B cell (primary cell): Measurements from ENCODE around the gene HIPK3. TPM values are rescaled to one million over a fixed set of nuclear protein-coding genes. Genes with fewer than 3 reads are reported as not detected.

Experiments
- ATAC-seq: fragments of 200-7000 bp; cut with Tn5 transposase; one replicate; pipeline ENCODE4 v1.10.0; 2021; ENCODE audit warnings: low read depth, mild to moderate bottlenecking, moderate number of reproducible peaks, moderate library complexity
- CTCF ChIA-PET: fragments of 350-600 bp; sonication (Branson Sonifier 250); formaldehyde crosslinking; loops from one replicate; lab custom pipeline; 2021; ENCODE audit warnings: antibody characterized with exemption, inconsistent platforms; lab: Charles Lee
- POLR2A ChIA-PET: fragments of 350-600 bp; sonication (Branson Sonifier 250); formaldehyde crosslinking; loops from one replicate; lab custom pipeline; 2021; ENCODE audit warnings: antibody characterized with exemption; lab: Charles Lee
- DNase-seq: peaks from one replicate; pipeline ENCODE4 v3.0.0; 2013
- H2AFZ ChIP-seq: 2 replicates; pipeline ENCODE4 v1.6.1; 2012; ENCODE audit warnings: mild to moderate bottlenecking, low read depth, low read length; ENCODE audit not compliant: insufficient read depth, poor library complexity, severe bottlenecking
- H3K27ac ChIP-seq, 2 donors: 1 replicate in 1 of 2; 2 replicates in 1 of 2; pipeline ENCODE4 v1.5.1; 2012 to 2013; ENCODE audit warnings: low read length in 2 of 2, mild to moderate bottlenecking in 2 of 2, moderate library complexity in 1 of 2
- H3K27me3 ChIP-seq, 4 experiments: fragments of 200-600 bp in 1 of 4; sonication (generic) in 1 of 4; replicated peaks in 1 of 4; 1 replicate in 2 of 4; 2 replicates in 2 of 4; pipeline versions ENCODE4 v1.6.1 to v1.7.0; 2013 to 2016; ENCODE audit warnings: low read length in 3 of 4, mild to moderate bottlenecking in 2 of 4, mixed read lengths in 1 of 4, moderate library complexity in 1 of 4; ENCODE audit not compliant: insufficient read depth in 4 of 4, control insufficient read depth in 3 of 4; ENCODE audit errors: control extremely low read depth in 1 of 4
- H3K36me3 ChIP-seq, 2 experiments: replicated peaks in 1 of 2; 1 replicate in 1 of 2; 2 replicates in 1 of 2; pipeline versions ENCODE4 v1.6.1 to v1.7.1; 2013; ENCODE audit warnings: low read length in 1 of 2; ENCODE audit not compliant: insufficient read depth in 2 of 2, control insufficient read depth in 1 of 2; ENCODE audit errors: control extremely low read depth in 1 of 2, extremely low read depth in 1 of 2
- H3K4me1 ChIP-seq, 2 donors: fragments of 200-600 bp in 1 of 2; sonication (generic) in 1 of 2; 1 replicate in 1 of 2; 2 replicates in 1 of 2; pipeline versions ENCODE4 v1.5.1 to v1.6.1; 2013 to 2017; ENCODE audit warnings: low read length in 2 of 2; ENCODE audit not compliant: control insufficient read depth in 2 of 2, insufficient read depth in 2 of 2
- H3K4me2 ChIP-seq: replicated peaks from 2 replicates; pipeline ENCODE3; 2012; ENCODE audit warnings: mild to moderate bottlenecking, low read depth, low read length; ENCODE audit not compliant: poor library complexity, severe bottlenecking
- H3K4me3 ChIP-seq, 5 experiments: fragments of 200-600 bp in 1 of 5; sonication (generic) in 1 of 5; 1 replicate in 3 of 5; 2 replicates in 2 of 5; pipeline versions ENCODE4 v1.5.1 to v1.7.0; 2011 to 2016; ENCODE audit warnings: low read length in 4 of 5, mild to moderate bottlenecking in 4 of 5, low read depth in 2 of 5, control low read depth in 1 of 5, moderate library complexity in 1 of 5; ENCODE audit not compliant: insufficient read depth in 1 of 5; ENCODE audit errors: control extremely low read depth in 1 of 5, extremely low read depth in 1 of 5
- H3K79me2 ChIP-seq: fragments of 200-600 bp; sonication (generic); one replicate; pipeline ENCODE4 v1.6.0; 2016; ENCODE audit warnings: low read length; ENCODE audit not compliant: control insufficient read depth, insufficient read depth
- H3K9ac ChIP-seq: fragments of 200-600 bp; sonication (generic); 2 replicates; pipeline ENCODE4 v1.6.1; 2017; ENCODE audit warnings: mild to moderate bottlenecking, low read length, moderate library complexity
- H3K9me3 ChIP-seq, 3 donors: one replicate each; pipeline versions ENCODE4 v1.6.1 to v1.7.1; 2013; ENCODE audit warnings: low read length in 2 of 3; ENCODE audit not compliant: control insufficient read depth in 2 of 3, insufficient read depth in 1 of 3; ENCODE audit errors: control extremely low read depth in 1 of 3
- H4K20me1 ChIP-seq: 2 replicates; pipeline ENCODE4 v1.6.0; 2012; ENCODE audit warnings: mild to moderate bottlenecking, low read length; ENCODE audit not compliant: insufficient read depth, control insufficient read depth, poor library complexity, severe bottlenecking
- H3K27ac Mint-ChIP-seq: one replicate; pipeline ENCODE4 v1.8.0; 2021; ENCODE audit warnings: mixed read lengths
- H3K27me3 Mint-ChIP-seq: one replicate; pipeline ENCODE4 v1.8.0; 2021; ENCODE audit warnings: mixed read lengths
- H3K4me1 Mint-ChIP-seq: one replicate; pipeline ENCODE4 v1.8.0; 2021; ENCODE audit warnings: mixed read lengths
- H3K4me3 Mint-ChIP-seq: one replicate; pipeline ENCODE4 v1.8.0; 2021; ENCODE audit warnings: mixed read lengths
- H3K9me3 Mint-ChIP-seq: one replicate; pipeline ENCODE4 v1.8.0; 2022; ENCODE audit warnings: mixed read lengths; ENCODE audit not compliant: insufficient read depth
- CTCF ChIP-seq: fragments of 200-600 bp; IDR thresholded peaks from one replicate; pipeline ENCODE4 v1.8.0; 2022; ENCODE audit warnings: antibody characterized with exemption, mild to moderate bottlenecking
- EZH2 ChIP-seq: IDR thresholded peaks from 2 replicates; pipeline ENCODE4 v1.6.1; 2012; ENCODE audit warnings: borderline replicate concordance, low read depth, mild to moderate bottlenecking, moderate library complexity, low read length; ENCODE audit not compliant: insufficient read depth, poor library complexity, severe bottlenecking
- WGBS: methylation state at CpG from one replicate; pipeline ENCODE4 v1.1.5; 2013; ENCODE audit warnings: missing lambda C conversion rate; ENCODE audit not compliant: insufficient coverage; 5-methylcytosine and 5-hydroxymethylcytosine counted together
- intact Hi-C: fragments of 100-400 bp; cut with micrococcal nuclease; formaldehyde crosslinking; loops from one replicate; pipeline ENCODE4 v1.10.0; 2022
- polyA plus RNA-seq: library from polyadenylated mRNA; depleted of rRNA; stranded (reverse); fragments of >200 nt; gene quantifications from 2 replicates; pipeline ENCODE4 v1.2.3, GENCODE V29; 2012
- total RNA-seq, 2 donors: library from RNA; stranded (reverse); fragments of 120-200 nt in 1 of 2; gene quantifications; 1 replicate in 1 of 2; 2 replicates in 1 of 2; pipeline versions ENCODE4 v1.2.3 to v1.2.4, GENCODE V29; 2013 to 2022

Gene HIPK3
- total and polyA plus RNA-seq, 2 donors (not counting 1 experiment from before 2014, with no cell fraction given): 13.1 to 81.6 TPM

GRCh38 chr11:33390944-33391892, 134.0 kb downstream of the HIPK3 start:
- POLR2A ChIA-PET: no interaction called here

More at GRCh38 chr11:33390944-33391892, 134.0 kb downstream of the HIPK3 start:
- CTCF ChIA-PET: no interaction called here
- Histone ChIP-seq H3K9me3 (no peaks in the 10 kb centered on the region), H4K20me1 (no peaks in the 10 kb centered on the region), H3K4me2 (no peak overlapping the region), H3K4me3 (no peak overlapping the region), H3K9ac (no peak overlapping the region), H2AFZ (no peak overlapping the region), H3K36me3 (no peaks in the 10 kb centered on the region), H3K27me3 (no peaks in the 10 kb centered on the region), H3K27ac (no peak overlapping the region), H3K79me2 (no peaks in the 10 kb centered on the region), H3K4me1 (peaks cover 24 to 32% of the 10 kb centered on the region in 2 donors)
- H3K27ac Mint-ChIP-seq: no peak overlapping the region
- no peak overlapping the region for H3K4me3 Mint-ChIP-seq
- H3K27me3 Mint-ChIP-seq: no peaks in the 10 kb centered on the region
- no peak for DNase-seq
- no peaks in the 10 kb centered on the region for H3K9me3 Mint-ChIP-seq
- intact Hi-C loops: no loop called here
- no peak for TF ChIP-seq EZH2
- no peak for TF ChIP-seq CTCF
- H3K4me1 Mint-ChIP-seq: peaks cover 33% of the 10 kb centered on the region
- ATAC-seq: no peak
- 93% methylated on average over 4 of the region's 13 CpGs for WGBS
